HG03558 (cell line): ENCODE measurements around the gene FGF11.
A peak's percentile ranks its signal among the peaks of the same experiment; 100 is the strongest.
"Not testable (repeated sequence)": the region's sequence is repeated elsewhere in the genome, so short reads cannot be mapped to it uniquely, and the experiment has no call there.

Experiments used
- ATAC-seq: cut with Tn5 transposase; IDR thresholded peaks from one replicate; pipeline ENCODE4 v1.9.1; 2021; ENCODE audit warnings: moderate number of reproducible peaks; ENCODE audit not compliant: unreplicated experiment; ENCODE audit errors: extremely low read depth

The FGF11 gene

DNA sequence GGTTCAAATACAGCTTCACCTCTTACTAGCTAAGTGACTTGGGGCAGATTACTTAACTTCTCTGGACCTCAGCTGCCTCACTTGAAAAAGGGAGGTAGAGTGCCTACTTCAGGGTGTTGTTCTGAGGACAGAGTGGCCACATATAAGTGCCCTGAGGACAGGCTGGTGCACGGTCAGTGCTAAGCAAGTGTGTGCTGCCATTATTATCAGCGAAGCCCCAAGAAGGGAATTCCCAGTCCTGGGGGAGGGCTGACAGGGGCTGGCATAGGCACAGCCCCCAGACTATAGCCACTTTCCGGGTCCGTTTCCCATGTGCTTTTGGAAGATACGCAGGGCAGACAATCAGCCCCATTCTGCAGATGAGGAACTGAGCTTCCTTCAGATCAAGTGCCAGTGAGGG lies 37.6 kb downstream of the FGF11 start:
- ATAC-seq, result no peak

DNA sequence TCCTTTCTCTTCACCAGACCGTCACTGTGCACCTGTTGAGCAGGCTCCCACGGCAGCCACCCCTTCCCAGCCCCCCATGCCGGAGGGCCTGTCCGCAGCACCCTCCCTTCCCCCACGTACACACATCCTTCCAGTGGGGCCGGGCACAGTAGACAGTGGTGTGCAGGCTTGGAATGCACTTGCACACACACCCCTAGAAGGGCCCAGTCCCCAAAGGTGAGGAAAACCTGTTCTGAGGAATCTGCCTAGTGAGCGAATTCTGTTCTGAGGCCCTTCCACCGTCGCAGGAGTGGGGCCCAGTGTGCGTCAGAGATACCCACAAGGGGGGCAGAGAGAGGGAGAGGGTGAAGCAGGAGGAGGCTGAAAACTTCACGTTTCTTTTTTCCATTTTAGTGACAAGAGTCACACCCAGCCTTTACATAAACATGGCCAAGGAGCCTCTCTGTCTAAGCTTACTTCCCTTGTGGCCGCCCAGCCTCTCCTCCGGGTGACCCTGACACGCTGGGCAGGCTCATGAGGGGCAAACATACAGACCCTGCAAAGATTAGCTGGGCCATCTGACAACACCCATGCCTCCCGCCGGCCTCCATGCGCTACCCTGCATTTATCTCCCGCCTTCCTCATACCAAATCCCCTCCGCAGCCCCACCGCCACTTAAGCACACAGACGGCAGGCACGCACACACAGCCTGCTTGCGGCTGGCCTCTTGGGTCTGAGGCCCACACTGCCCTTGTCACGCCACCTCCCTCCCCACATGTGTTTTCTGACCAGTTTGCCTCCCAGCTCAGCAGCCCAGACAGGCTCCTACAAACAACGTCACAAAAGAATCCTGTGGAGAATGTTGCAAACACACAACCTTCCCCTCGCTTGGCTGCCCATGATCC lies 38.3 kb downstream of the FGF11 start:
- ATAC-seq, result no peak

DNA sequence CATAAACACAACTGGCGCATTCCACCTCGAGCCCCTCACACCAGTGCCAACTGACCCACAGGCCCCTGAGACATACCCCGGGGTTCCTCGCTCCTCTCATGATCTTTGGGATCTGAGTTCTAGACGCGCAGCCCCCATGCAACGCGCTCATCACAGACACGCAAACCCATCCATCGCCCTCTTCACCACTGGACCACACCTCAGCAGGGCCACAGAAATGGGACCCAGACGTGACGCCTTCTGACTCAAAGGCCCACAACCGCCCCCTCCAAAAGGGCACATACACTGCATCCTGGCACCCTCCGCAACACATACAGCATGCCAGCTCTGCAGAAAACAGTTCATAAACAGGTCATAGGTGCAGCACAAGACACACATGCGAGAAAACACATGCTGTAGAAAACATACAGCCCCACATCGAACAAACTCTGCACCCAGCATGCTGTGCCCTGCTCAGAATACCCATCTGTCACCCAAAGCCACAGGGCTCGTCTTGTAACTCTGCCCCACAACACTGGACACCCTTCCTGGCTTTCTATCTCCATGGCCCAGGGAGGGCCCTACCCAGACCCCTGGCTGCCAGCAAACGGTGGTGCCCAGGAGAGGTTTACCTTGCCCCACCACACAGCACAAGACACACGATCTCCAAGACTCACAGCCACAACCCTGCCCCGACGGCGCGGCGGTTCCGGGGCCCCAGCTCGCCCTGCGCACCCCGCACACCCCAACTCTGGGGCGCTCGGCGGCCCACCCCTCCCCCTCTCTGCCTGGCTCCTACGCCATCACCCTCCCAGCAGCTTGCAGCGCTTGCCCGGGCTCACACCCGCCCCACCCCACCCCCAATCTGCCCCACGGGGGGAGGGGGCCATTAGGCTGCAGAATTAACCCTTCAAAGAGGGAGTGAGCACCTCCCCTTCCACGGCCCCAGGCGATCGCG lies 39.2 kb downstream of the FGF11 start:
- no peak for ATAC-seq

DNA sequence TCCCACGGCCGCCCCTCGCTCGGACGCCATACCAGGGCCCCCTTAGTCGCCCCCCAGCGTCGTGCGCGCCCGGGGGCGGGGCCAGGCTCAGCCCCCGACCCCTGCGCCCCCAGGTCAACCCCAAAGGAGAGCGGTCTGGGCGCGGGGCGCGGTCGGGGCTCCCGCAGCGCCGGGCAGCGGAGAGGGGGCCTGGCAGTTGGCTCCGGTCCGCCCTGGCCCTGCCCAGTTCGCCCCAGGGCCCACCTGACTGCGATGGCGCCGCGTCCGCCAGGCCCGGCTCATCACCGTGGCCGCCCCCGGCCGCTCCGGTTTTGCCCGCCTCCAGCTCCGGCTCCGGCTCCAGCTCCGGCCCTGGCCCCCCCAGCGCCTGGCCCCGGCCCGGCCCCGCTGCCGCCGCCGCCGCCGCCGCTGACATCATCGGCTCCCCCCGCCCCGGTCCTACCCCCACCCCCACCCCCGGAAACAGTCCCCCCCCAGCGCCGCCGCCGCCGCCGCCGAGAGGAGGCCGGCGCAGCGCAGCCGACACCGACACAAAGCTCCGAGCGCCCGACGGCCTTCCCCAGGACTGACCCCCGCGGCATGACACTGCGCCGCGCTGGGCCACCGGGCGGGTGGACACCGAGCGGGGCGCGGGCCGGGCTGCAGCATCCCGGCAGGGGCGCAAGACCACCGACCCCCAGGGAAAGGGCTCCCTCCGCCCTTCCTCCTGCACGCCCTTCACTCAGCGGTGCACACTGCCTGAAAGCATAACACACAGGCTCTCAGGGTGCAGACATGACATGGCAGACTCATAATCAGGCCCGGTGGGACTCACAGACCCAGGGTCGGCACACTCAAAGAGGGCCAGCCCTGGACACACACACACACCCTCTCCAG lies 40.1 kb downstream of the FGF11 start, which contains the start of gene ZBTB4:
TSS of gene ZBTB4 (minus strand) at position 419 of the 876 bp plus-strand sequence. CDS start 12,830 bp downstream, outside the sequence.
- ATAC-seq, result no peak

DNA sequence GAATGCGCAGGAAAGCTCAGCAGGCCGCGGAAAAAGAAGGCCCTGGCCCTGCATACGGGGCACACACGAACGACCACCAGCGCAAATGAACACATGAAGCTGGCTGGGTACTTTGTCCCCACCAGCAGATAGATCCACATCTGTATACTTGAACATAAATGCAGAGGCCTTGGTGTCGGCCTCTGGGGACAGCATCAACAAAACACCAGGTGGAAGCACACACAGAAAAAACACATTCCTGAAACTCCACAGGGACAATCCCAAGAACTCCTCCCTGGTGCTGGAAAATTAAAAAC lies 40.7 kb downstream of the FGF11 start:
- ATAC-seq, result no peak

DNA sequence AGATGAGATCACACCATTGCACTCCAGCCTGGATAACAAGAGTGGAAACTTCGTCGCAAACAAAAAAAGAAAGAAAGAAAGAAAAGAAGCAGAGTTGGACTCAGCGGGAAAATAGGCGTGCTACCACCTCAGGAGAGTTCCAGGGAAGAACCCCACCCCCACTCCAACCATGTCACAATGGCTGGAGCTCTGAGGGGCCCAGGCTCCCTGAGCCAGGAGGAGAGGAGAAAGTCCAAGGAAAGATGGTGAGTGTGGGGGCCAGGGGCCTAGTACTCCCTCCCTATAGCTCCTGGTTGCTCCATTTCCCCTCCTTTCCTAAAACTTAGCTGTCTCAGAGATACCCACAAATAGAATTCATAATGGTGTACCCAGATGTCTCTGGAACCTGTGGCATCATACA lies 42.0 kb downstream of the FGF11 start, which contains the start of gene SLC35G6:
TSS of gene SLC35G6 (plus strand) at position 172 of the 400 bp plus-strand sequence. CDS start at position 243, 71 bp downstream.
- not testable (repeated sequence) for ATAC-seq

DNA sequence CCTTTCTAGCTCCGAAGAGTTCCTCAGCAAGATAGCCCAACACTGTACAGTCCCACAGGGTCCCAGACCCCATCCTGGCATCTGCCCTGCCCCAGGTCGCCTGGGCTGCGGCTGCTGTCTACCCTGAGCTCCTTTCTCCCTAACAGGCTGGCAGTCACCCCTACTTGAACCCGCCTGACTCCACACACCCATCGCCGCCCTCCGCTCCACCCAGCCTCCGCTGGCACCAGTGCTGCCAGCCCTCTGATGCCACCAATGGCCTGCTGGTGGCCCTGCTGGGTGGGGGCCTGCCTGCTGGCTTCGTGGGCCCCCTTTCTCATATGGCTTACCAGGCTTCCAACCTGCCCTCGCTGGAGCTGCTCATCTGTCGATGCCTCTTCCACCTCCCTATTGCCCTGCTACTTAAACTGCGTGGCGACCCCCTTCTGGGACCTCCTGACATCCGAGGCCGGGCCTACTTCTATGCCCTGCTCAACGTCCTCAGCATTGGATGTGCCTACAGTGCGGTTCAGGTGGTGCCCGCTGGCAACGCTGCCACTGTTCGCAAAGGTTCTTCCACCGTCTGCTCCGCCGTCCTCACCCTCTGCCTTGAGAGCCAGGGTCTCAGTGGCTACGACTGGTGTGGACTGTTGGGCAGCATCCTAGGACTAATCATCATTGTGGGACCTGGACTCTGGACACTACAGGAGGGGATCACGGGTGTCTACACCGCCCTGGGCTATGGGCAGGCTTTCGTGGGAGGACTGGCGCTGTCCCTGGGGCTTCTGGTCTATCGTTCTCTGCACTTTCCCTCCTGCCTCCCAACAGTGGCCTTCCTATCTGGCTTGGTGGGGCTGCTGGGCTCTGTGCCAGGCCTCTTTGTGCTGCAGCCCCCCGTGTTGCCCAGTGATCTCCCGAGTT lies 42.8 kb downstream of the FGF11 start:
- not testable (repeated sequence) for ATAC-seq

DNA sequence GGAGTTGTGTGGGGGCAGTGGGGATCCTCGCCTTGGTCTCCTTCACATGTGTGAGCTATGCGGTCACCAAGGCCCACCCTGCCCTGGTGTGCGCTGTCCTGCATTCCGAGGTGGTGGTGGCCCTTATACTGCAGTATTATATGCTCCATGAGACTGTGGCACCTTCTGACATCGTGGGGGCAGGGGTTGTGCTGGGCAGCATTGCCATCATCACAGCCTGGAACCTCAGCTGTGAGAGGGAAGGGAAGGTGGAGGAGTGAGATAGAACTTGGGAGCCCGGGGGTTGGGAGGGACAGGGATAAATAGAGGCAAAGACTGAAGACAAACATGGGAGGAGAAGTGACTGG lies 43.4 kb downstream of the FGF11 start:
- ATAC-seq, result not testable (repeated sequence)

DNA sequence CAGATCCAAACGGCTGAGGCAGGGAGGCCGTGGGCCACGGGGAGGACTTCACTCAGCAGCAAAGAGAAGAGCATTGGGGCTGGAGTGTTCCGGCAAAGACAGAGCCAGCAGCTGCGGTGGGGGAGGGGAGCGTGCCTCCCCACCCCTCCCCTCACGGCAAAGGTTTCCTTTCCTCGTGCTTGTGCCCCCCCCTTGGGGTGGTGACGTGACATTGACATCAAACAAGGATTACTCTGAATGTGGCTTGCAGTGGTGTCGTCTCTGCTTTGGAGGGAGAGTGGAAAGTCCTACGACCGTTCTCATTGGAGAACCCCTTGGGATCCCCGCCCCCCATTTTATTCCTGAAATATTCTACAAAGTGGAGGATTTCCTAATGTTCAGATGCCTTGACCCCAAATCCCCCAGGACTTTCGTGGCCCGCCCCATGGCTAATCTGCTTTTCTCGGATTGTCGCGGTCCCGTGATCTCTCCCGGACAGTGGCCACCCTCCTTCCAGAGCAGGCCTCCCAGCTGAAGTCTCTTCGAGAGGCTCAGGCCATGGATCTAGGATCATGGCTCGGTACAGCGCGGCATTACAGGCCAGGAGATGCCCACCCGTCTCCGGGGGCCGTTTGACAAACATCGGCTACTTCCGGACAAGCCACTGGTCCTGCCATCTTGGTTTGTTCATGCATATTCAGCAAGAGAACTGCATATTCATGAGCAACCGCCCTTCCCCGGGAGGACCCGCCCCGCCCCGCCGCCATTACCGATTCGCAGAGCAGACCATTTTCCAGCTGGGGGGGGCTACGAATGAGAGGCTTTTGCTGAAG lies 44.1 kb downstream of the FGF11 start:
- no peak for ATAC-seq

DNA sequence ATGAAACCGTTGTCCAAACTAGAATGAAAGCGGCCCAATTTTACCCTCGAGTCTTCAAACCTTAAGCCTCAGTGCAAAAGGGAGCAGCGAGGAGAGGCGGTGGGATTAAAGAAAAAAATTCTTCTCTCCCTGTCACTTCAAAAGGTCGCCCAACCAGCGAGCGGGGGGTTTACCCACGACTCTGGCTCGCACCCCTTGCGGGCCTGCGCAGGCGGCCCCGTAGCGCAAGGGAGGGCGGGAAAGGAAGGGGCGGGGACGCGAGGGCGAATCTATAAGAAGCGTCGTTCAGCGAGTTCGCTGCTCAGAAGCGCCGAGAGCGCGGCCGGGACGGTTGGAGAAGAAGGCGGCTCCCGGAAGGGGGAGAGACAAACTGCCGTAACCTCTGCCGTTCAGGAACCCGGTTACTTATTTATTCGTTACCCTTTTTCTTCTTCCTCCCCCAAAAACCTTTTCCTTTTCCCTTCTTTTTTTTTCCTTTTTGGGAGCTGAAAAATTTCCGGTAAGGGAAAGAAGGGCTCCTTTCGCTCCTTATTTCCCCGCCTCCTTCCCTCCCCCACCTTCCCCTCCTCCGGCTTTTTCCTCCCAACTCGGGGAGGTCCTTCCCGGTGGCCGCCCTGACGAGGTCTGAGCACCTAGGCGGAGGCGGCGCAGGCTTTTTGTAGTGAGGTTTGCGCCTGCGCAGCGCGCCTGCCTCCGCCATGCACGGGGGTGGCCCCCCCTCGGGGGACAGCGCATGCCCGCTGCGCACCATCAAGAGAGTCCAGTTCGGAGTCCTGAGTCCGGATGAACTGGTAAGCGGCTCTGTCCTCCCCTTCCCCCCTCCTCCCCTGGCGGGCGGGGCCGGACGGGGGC lies 45.0 kb downstream of the FGF11 start, which contains the start of gene POLR2A:
TSS of gene POLR2A (plus strand) at position 300 of the 852 bp plus-strand sequence.
- ATAC-seq, result peak; percentile 42

DNA sequence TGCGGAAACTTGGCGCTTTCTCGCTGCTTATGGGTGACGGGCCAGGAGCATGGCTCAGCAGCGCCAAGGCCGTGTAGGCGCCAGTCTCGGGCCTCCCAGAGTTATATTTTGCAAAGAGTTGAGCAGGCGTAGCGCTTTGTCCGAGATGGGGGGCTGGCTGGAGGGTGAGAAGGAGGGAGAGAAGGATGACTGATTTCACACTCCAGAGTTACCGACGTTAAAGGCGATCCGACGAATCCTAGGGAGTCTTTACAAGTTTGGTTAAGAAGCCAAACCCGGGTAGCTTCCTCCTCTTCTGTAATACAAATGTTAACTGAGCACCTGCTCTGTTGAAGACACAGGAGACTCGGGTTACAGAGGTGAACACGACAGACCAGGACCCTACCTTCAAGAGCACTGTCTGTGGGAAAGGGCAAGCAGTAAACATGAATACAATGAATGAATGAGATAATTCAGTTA lies 45.6 kb downstream of the FGF11 start:
- no peak for ATAC-seq

DNA sequence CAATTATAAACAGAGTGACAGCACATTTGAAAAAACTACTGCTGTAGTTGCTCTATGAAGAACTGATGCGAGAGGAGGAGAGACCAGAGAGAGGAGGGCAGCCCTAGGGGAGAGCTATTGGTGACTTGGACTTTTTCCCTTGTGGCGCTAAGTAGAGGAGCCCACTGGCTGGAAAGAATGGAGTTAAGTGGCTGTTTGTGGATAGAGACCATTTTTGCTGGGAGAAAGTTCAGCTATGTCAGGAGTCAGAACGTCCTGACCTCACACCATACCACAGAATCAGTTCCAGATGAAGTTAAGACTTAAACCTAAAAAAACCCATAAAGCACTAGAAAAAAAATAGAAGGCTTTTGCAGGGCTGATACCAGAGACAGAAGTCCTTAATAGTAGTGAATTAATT lies 46.9 kb downstream of the FGF11 start:
- ATAC-seq, result no peak

DNA sequence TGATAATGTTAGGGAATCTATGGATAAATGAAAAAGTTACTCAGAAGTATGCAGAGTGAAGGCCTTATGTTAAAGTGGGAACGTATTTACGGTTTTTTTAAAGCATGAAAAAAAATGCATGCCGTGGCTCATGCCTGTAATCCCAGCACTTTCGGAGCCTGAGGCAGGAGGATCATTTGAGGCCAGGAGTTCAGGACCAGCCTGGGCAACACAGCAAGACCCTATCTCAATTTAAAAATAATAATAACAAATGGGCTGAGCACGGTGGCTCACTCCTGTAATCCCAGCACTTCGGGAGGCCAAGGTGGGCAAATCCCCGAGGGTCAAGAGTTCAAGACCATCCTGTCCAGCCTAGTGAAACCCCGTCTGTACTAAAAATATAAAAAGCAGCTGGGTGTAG lies 50.8 kb downstream of the FGF11 start:
- ATAC-seq, result no peak

DNA sequence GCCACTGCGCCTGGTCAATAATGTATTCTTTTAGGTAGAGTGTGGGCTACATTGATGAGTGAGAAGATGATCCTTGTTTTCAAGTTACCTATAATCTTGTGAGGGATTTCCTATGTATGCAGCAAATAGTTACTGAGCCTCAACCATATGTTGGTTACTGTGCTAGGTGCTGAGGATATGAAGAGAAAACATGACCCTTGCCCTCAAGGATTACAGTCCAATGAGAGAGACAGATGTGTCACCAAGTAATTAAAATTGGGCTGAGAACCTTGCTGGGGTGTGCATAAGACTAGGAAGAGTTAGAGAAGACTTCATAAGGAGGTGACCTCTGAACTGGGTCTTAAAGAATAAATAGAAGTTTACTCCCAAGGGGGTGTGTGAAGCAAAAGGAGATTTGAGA lies 52.3 kb downstream of the FGF11 start:
- no peak for ATAC-seq

DNA sequence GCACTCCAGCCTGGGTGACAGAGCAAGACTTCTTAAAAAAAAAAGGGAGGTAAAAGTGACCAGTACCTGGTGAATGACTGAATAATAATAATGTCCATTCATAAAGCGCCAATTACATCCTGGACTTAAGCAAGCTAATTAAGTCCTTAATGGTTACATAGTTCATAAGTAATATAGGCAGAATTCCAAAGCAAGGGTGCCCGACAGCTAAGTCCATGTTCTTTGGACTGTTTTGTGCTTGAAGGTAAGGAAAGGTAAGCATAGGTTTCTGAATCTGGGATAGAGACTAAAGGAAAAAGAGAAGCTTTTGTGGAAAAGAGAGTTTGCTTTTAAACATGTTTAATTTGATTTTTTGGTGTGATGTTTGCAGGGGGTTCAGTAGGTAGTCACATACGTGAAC lies 54.6 kb downstream of the FGF11 start:
- no peak for ATAC-seq
